DOHH2 (cell line): ENCODE measurements around the gene BLID.

ENCODE experiments used
- EZH2phosphoT487 ChIP-seq: fragments of 200-600 bp; sonication (generic); IDR thresholded peaks from 2 replicates; pipeline ENCODE4 v1.6.1; 2017; ENCODE audit warnings: borderline replicate concordance, mild to moderate bottlenecking, antibody characterized with exemption, low read length, moderate library complexity, mixed read lengths
- TF ChIP-seq, protein P1 (sequence below): fragments of 200-600 bp; sonication (generic); IDR thresholded peaks from one replicate; pipeline ENCODE4 v1.5.1; 2014; ENCODE audit warnings: antibody characterized with exemption, mild to moderate bottlenecking, low read depth, low read length; ENCODE audit not compliant: poor library complexity, severe bottlenecking

DNA sequence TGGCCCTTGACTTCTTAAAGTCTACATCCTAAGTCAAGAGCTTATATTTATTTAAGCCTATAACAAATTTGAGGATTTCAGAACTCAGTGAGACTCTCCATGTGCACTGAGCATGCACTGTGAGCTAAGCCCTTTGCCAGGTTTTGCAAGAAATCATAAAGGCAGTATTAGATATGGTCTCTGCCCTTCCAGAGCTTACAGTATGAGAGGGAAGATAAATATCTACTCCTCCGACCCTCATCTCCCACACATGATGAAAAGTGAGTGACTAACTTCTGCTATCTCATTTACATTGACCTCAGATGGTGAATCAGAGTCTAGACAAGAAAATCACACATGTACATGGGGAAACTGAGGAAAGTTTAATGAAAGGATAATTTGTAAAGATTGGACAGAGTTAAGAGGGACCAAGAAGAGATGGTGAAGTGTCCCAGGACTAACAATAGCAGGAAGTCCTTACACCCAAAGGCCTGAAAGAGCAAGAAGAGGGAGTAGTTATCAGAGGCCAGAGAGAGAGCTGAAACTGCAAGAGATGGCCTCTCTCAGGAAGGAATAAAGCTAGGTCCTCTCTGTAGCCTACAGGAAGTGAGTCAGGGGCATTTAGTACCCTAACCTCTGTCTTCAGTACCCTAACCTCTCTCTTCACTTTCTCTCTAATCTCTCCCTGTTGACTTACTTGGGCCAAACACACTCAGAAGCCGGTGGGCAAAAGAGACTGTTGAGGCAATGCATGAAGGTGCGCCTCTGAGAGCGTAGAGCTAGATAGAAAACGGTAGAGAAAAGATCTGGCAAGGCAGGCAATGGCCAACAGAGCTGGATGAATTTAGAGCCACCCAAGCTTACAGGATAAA is 23.0 kb upstream of the BLID start:
- TF ChIP-seq, protein P1, sequence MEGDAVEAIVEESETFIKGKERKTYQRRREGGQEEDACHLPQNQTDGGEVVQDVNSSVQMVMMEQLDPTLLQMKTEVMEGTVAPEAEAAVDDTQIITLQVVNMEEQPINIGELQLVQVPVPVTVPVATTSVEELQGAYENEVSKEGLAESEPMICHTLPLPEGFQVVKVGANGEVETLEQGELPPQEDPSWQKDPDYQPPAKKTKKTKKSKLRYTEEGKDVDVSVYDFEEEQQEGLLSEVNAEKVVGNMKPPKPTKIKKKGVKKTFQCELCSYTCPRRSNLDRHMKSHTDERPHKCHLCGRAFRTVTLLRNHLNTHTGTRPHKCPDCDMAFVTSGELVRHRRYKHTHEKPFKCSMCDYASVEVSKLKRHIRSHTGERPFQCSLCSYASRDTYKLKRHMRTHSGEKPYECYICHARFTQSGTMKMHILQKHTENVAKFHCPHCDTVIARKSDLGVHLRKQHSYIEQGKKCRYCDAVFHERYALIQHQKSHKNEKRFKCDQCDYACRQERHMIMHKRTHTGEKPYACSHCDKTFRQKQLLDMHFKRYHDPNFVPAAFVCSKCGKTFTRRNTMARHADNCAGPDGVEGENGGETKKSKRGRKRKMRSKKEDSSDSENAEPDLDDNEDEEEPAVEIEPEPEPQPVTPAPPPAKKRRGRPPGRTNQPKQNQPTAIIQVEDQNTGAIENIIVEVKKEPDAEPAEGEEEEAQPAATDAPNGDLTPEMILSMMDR: no peak
- TF ChIP-seq EZH2phosphoT487: no peak
